ENCODE results near the gene MX2.

GRCh38 chr21:41445465-41445862 is 83.6 kb downstream of the MX2 start:
- TF ChIP-seq CTCF (IDR thresholded peaks at IDR 0.05) (no peak), POLR2A (IDR thresholded peaks at IDR 0.05) (no peak), EP300 (IDR thresholded peaks at IDR 0.05) (no peak)

Data from tibial nerve (tissue), 4 donors.